ENCODE results near the gene SIL1. TPM values are rescaled to one million over a fixed set of nuclear protein-coding genes. Genes with fewer than 3 reads are reported as not detected.
"Not testable (repeated sequence)": the region's sequence is repeated elsewhere in the genome, so short reads cannot be mapped to it uniquely, and the experiment has no call there.

Gene SIL1
- total RNA-seq, 4 donors from 2014 or later = 17.4 to 122 (median 58.3) TPM

DNA sequence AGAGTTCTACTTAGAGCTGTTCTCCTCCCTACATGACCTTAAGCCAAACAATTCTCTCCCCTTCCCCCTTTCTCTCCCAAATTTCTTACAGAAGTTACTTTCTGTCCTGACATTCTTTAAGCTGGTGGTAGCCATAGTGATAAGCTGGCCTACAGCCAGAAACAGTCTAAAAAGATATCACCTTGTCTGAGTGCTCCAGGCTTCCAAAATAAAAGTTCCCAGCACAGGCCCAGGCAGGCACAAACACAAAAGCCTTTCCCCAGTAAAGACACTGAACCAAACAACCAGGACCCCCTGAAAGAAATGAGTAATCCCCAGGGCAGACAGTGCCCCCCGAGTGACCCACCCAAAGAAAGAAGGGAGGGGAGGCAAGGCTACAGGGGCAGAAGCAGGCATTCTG, 19.2 kb downstream of the SIL1 start:
- intact Hi-C loops (cut with DNase I; ENCODE audit: low total_unique reads) = no loop called here
- TF ChIP-seq POLR2A (IDR thresholded peaks at IDR 0.05) = no peak
- TF ChIP-seq, protein P1, sequence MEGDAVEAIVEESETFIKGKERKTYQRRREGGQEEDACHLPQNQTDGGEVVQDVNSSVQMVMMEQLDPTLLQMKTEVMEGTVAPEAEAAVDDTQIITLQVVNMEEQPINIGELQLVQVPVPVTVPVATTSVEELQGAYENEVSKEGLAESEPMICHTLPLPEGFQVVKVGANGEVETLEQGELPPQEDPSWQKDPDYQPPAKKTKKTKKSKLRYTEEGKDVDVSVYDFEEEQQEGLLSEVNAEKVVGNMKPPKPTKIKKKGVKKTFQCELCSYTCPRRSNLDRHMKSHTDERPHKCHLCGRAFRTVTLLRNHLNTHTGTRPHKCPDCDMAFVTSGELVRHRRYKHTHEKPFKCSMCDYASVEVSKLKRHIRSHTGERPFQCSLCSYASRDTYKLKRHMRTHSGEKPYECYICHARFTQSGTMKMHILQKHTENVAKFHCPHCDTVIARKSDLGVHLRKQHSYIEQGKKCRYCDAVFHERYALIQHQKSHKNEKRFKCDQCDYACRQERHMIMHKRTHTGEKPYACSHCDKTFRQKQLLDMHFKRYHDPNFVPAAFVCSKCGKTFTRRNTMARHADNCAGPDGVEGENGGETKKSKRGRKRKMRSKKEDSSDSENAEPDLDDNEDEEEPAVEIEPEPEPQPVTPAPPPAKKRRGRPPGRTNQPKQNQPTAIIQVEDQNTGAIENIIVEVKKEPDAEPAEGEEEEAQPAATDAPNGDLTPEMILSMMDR (IDR thresholded peaks at IDR 0.05) = no peak
- H3K27ac ChIP-seq = peak overlapping the region; percentile 75 to 90
- H3K27me3 ChIP-seq = no peaks in the 10 kb centered on the region
- peaks cover 0 to 23% of the 10 kb centered on the region in 2 donors for H3K4me1 ChIP-seq
- H3K4me3 ChIP-seq = no peak overlapping the region
- DNase-seq = peak; percentile 51 to 60
- no peaks in the 10 kb centered on the region for H3K36me3 ChIP-seq
- H3K9me3 ChIP-seq = no peaks in the 10 kb centered on the region

DNA sequence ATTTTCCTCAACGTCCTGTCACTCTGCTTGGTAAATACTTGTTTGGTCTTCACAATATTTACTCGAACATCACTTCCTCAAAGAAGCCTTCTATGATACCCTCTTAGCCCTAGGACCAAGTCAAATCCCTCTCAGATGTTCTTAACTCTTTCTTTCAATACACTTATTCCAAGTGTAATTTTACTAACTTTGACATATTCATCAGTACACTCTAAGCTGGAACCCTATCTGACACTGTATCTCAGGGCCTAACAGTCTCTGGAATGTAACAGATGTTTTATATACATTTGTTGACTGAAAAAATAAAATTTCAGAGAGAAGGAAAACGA, 19.6 kb downstream of the SIL1 start:
- no peaks in the 10 kb centered on the region for H3K9me3 ChIP-seq
- intact Hi-C loops (cut with DNase I; ENCODE audit: low total_unique reads) = no loop called here
- no peaks in the 10 kb centered on the region for H3K27me3 ChIP-seq
- no peaks in the 10 kb centered on the region for H3K36me3 ChIP-seq
- no peak for DNase-seq
- peak overlapping the region; percentile 75 to 90 for H3K27ac ChIP-seq
- TF ChIP-seq, protein P1 (IDR thresholded peaks at IDR 0.05) = no peak
- no peak for TF ChIP-seq POLR2A (IDR thresholded peaks at IDR 0.05)
- H3K4me1 ChIP-seq = peaks cover 0 to 23% of the 10 kb centered on the region in 2 donors
- no peak overlapping the region for H3K4me3 ChIP-seq

DNA sequence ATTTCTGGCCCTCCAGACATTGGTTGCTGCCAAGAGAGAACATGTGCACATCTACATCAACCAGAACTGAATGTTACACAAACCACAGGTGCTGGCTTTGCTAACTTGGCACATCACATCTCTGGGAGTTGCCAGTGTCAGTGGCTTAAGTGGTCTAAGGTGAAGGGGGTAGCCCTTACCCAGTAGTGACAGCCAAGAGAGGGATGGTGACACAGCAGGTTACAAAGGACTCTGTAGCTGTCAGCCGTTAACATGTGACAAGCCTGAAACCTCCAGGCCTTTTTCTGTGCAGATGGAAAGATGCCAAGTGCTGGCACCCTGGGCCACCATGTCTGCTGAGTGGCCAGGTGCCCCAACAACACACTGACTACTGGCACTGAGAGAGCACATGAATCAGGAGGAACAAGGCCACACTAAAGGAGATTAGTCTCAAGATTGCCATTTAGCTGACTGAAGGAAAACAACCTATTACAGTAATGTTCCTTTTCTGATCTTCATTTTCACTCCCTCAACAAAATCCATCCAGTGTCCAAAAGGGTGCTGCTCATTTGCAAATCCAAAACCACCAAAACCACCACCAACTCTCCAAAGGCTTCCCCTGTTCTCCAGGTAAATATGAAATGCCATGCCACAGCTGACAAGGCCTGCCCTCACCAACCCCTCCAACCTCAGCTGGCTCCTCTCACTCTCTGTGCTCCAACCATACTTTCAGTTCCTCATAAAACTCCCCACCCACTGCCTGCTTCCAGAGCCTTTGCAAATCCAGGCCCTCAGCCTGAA, 20.2 kb downstream of the SIL1 start:
- intact Hi-C loops (cut with DNase I; ENCODE audit: low total_unique reads) = no loop called here
- DNase-seq = no peak
- Histone ChIP-seq H3K9me3 (peaks cover 0 to 2% of the 10 kb centered on the region in 2 donors), H3K4me1 (peaks cover 0 to 23% of the 10 kb centered on the region in 2 donors), H3K27me3 (no peaks in the 10 kb centered on the region), H3K36me3 (no peaks in the 10 kb centered on the region), H3K4me3 (no peak overlapping the region), H3K27ac (peak overlapping the region; percentile 75 to 90)
- no peak for TF ChIP-seq POLR2A (IDR thresholded peaks at IDR 0.05)
- TF ChIP-seq, protein P1 (IDR thresholded peaks at IDR 0.05) = no peak

DNA sequence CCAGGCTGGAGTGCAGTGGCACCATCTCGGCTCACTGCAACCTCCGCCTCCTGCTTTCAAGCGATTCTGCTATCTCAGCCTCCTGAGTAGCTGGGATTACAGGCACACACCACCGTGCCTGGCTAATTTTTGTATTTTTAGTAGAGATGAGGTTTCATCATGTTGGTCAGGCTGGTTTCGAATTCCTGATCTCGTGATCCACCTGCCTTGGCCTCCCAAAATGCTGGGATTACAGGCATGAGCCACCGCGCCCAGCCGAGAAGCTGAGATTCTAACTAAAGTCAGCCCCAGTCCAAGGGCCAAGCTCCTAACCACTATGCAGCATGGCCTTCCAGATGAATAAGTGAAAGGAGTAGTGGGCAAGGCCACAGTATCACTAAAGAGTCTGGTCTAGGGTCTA, 20.9 kb downstream of the SIL1 start:
- Histone ChIP-seq H3K4me1 (peaks cover 0 to 23% of the 10 kb centered on the region in 2 donors), H3K27ac (peak overlapping the region in 1 of 2 donors; percentile 90)
- H3K9me3 ChIP-seq; H3K4me3 ChIP-seq; H3K27me3 ChIP-seq; intact Hi-C loops (cut with DNase I; ENCODE audit: low total_unique reads); H3K36me3 ChIP-seq; DNase-seq: not testable (repeated sequence)

DNA sequence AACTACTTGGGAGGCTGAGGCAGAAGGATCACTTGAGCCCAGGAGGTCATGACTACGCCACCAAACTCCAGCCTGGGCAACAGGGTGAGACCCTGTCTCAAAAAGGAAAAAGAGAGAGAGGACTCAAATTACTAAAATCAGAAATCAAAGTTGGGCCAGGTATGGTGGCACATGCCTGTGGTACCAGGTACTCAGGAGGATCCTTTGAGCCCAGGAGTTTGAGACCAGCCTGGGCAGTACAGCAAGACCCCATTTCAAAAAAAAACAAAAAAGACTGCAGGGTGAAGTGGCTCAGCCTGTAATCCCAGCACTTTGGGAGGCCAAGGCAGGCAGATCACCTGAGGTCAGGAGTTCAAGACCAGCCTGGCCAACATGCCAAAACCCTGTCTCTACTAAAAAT, 23.8 kb downstream of the SIL1 start:
- peaks cover 0 to 13% of the 10 kb centered on the region in 2 donors for H3K9me3 ChIP-seq
- H3K27ac ChIP-seq; H3K4me3 ChIP-seq; H3K27me3 ChIP-seq; DNase-seq; intact Hi-C loops (cut with DNase I; ENCODE audit: low total_unique reads); H3K36me3 ChIP-seq: not testable (repeated sequence)
- peaks cover 0 to 18% of the 10 kb centered on the region in 2 donors for H3K4me1 ChIP-seq

DNA sequence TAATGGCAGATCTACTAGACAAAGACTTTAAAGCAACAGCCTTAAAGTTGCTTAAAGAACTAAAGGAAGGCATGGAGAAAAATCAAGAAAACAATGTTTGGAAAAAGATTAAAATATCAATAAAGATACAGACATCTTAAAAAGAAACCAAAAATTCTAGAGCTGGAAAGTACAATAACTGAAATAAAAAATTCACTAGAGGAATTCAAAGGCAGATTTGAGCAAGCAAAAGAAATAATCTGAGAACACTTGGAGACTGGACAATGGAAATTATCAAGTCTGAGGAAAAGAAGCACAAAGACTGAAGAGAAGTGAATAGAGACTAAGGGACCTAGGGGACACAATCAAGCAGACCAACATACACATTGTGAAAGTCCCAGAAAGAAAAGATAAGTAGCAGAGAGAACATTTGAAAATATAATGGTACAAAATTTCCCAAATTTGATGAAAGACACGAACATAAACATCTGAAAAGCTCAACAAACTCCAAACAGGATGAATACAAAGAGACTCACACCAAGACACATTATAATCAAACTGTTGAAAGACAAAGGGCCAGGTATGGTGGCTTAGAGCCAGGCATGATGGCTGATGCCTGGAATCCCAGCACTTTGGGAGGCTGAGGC, 26.3 kb downstream of the SIL1 start:
- Histone ChIP-seq H3K27ac (no peak overlapping the region), H3K9me3 (peaks cover 0 to 13% of the 10 kb centered on the region in 2 donors), H3K4me1 (no peaks in the 10 kb centered on the region), H3K27me3 (no peaks in the 10 kb centered on the region), H3K36me3 (no peaks in the 10 kb centered on the region), H3K4me3 (no peak overlapping the region)
- intact Hi-C loops (cut with DNase I; ENCODE audit: low total_unique reads) = no loop called here
- DNase-seq = no peak
- TF ChIP-seq, protein P1 (IDR thresholded peaks at IDR 0.05) = no peak
- no peak for TF ChIP-seq POLR2A (IDR thresholded peaks at IDR 0.05)

All from uterus (tissue), 4 donors.